A549 treated with DMSO at 1 μM for 4 hours (cell line): ENCODE data around the gene FIGNL1. TPM values are rescaled to one million over a fixed set of nuclear protein-coding genes. Genes with fewer than 3 reads are reported as not detected.

Source experiments
- total RNA-seq: library from RNA; stranded (reverse); fragments of 200-300 nt; extraction: Qiagen RNA extraction; gene quantifications from 5 replicates; pipeline ENCODE4 v1.2.3, GENCODE V29; 2022; ENCODE audit warnings: low read depth

FIGNL1 gene
- total RNA-seq, result 17.7 to 21.1 TPM (median 20.3 TPM) in 5 replicates

GRCh38 chr7:50449881-50450589, at the start of gene FIGNL1:
FIGNL1 (minus strand) TSS chr7:50450350; CDS start chr7:50447287, 3,063 bp downstream.

Other genes with a start within 250 kb of the FIGNL1 start
- not detected in 5 replicates for gene IKZF1, start 145.6 kb downstream of the FIGNL1 start, total RNA-seq
- 0.76 to 1.8 TPM (median 1.2 TPM) in 5 replicates for gene DDC, start 115.1 kb upstream of the FIGNL1 start, total RNA-seq